ENCODE measurements around the gene SLC66A2.

Gene SLC66A2

GRCh38 chr18:79963658-79964329, 12.3 kb upstream of the SLC66A2 start:
- ATAC-seq, result no peak
- TF ChIP-seq BACH2 (CRISPR knock-in tag; IDR thresholded peaks at IDR 0.05; ENCODE audit: borderline replicate concordance), result no peak
- TF ChIP-seq ZNF8 (CRISPR knock-in tag; IDR thresholded peaks at IDR 0.05), result no peak
- TF ChIP-seq PATZ1 (CRISPR knock-in tag; IDR thresholded peaks at IDR 0.05; ENCODE audit: borderline replicate concordance), result no peak
- no peak for TF ChIP-seq CSRNP3 (CRISPR knock-in tag; IDR thresholded peaks at IDR 0.05)
- no peak for TF ChIP-seq ISL1 (CRISPR knock-in tag; IDR thresholded peaks at IDR 0.05)
- no peak for TF ChIP-seq SNAI2 (CRISPR knock-in tag; IDR thresholded peaks at IDR 0.05)
- no peak for TF ChIP-seq ARNTL (CRISPR knock-in tag; IDR thresholded peaks at IDR 0.05; ENCODE audit: borderline replicate concordance, low read depth)
- TF ChIP-seq POU6F1 (CRISPR knock-in tag; IDR thresholded peaks at IDR 0.05; ENCODE audit: borderline replicate concordance, low read depth), result no peak
- no peak for TF ChIP-seq TSHZ2 (CRISPR knock-in tag; IDR thresholded peaks at IDR 0.05)
- TF ChIP-seq ZFP30 (CRISPR knock-in tag; IDR thresholded peaks at IDR 0.05), result no peak
- TF ChIP-seq OSR1 (CRISPR knock-in tag; IDR thresholded peaks at IDR 0.05), result no peak
- TF ChIP-seq ESRRG (CRISPR knock-in tag; IDR thresholded peaks at IDR 0.05), result no peak

DNA sequence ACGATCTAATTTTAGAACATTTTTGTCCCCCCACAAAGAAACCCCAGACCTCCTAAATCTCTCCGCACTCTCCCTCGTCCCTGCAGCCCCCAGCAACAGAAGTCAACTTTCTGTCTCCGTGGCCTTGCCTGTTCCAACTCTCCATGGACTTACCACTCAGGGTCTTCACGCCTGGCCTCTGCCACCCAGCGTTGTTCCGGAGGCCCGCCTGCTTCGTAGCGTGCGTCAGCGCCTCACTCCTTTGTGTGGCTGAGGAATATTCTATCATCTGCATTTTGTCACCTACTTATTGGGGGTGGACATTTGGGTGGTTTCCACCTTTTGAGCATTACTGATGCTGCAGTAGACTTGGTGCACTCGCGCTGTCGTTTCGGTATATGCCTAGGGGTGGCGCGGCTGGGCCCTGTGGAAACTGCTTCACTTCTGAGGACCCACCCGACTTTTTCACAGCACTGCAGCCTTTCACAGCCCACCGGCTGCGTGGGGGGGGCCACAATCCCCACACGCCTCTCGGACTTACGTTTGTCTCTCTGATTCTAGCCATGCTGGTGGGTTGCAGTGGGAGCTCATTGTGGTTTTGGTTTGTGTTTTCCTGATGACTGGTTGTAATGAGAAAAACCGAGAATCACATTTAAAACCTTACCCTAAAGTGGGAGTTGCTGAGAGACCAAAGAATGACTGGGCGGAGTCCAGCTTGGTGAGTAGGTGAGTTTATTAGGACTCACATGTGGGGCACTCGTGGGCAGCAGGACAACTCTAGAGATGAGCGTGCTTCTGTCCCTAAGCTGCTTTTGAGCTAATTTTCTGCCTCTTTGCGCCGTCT, 11.6 kb upstream of the SLC66A2 start:
- TF ChIP-seq TSHZ2 (CRISPR knock-in tag; IDR thresholded peaks at IDR 0.05), result no peak
- no peak for TF ChIP-seq TOX (CRISPR knock-in tag; IDR thresholded peaks at IDR 0.05; ENCODE audit: borderline replicate concordance)
- TF ChIP-seq ZNF8 (CRISPR knock-in tag; IDR thresholded peaks at IDR 0.05), result no peak
- TF ChIP-seq ARNTL (CRISPR knock-in tag; IDR thresholded peaks at IDR 0.05; ENCODE audit: borderline replicate concordance, low read depth), result no peak
- TF ChIP-seq BACH2 (CRISPR knock-in tag; IDR thresholded peaks at IDR 0.05; ENCODE audit: borderline replicate concordance), result no peak
- TF ChIP-seq POU6F1 (CRISPR knock-in tag; IDR thresholded peaks at IDR 0.05; ENCODE audit: borderline replicate concordance, low read depth), result no peak
- TF ChIP-seq PPARA (CRISPR knock-in tag; IDR thresholded peaks at IDR 0.05; ENCODE audit: borderline replicate concordance), result no peak
- TF ChIP-seq, protein P1, sequence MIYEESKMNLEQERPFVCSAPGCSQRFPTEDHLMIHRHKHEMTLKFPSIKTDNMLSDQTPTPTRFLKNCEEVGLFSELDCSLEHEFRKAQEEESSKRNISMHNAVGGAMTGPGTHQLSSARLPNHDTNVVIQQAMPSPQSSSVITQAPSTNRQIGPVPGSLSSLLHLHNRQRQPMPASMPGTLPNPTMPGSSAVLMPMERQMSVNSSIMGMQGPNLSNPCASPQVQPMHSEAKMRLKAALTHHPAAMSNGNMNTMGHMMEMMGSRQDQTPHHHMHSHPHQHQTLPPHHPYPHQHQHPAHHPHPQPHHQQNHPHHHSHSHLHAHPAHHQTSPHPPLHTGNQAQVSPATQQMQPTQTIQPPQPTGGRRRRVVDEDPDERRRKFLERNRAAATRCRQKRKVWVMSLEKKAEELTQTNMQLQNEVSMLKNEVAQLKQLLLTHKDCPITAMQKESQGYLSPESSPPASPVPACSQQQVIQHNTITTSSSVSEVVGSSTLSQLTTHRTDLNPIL (CRISPR knock-in tag; IDR thresholded peaks at IDR 0.05; ENCODE audit: low read depth), result no peak
- no peak for TF ChIP-seq CSDC2 (CRISPR knock-in tag; IDR thresholded peaks at IDR 0.05)
- no peak for ATAC-seq

Measured in SK-N-SH treated with all-trans-retinoic acid at 6 μM for 48 hours (cell line).